ENCODE data around the gene EIF1AY. TPM values are rescaled to one million over a fixed set of nuclear protein-coding genes. Genes with fewer than 3 reads are reported as not detected.

EIF1AY gene
- total RNA-seq, 2 experiments from 2014 or later = 87.1 to 88.0 TPM

GRCh38 chrY:20571306-20571705 lies 4.3 kb upstream of the EIF1AY start:
- Mint-ChIP-seq H3K9me3 (no peaks in the 10 kb centered on the region), H3K27ac (no peak overlapping the region), H3K36me3 (peaks cover 5% of the 10 kb centered on the region), H3K4me3 (no peak overlapping the region), H3K4me1 (ENCODE audit: low read depth) (peaks cover 12% of the 10 kb centered on the region), H3K27me3 (no peaks in the 10 kb centered on the region)
- DNase-seq = no peak
- intact Hi-C loops (cut with micrococcal nuclease) = loop anchor here (10.0 kb wide), 2 partner anchors 423 to 453 kb away; no protein-coding TSS in a partner anchor
- ChIA-PET POLR2A (no interaction called here), CTCF (no interaction called here)

- intact Hi-C loops (cut with micrococcal nuclease) = loop anchor here (1.0 to 10.0 kb wide), 7 partner anchors 138 to 680 kb away; no protein-coding TSS in a partner anchor
- no peaks in the 10 kb centered on the region for H3K27me3 Mint-ChIP-seq
- H3K4me3 Mint-ChIP-seq = peak overlapping the region; percentile 88
- ChIA-PET POLR2A (interaction anchor here (1.3 kb wide), 1 partner anchor 673 kb away, joined by 7 read pairs; no protein-coding TSS in a partner anchor), CTCF (interaction anchor here (1.4 kb wide), 1 partner anchor 10 kb away, joined by 3 read pairs; no protein-coding TSS in a partner anchor)
- DNase-seq = no peak
- peaks cover 7% of the 10 kb centered on the region for H3K36me3 Mint-ChIP-seq
- H3K27ac Mint-ChIP-seq = peak overlapping the region; percentile 96
- peaks cover 23% of the 10 kb centered on the region for H3K4me1 Mint-ChIP-seq (ENCODE audit: low read depth)
- no peaks in the 10 kb centered on the region for H3K9me3 Mint-ChIP-seq
Observed at GRCh38 chrY:20576506-20576905, 930 bp downstream of the EIF1AY start.

GRCh38 chrY:20578206-20578605 lies 2.6 kb downstream of the EIF1AY start:
- Mint-ChIP-seq H3K27ac (no peak overlapping the region), H3K27me3 (no peaks in the 10 kb centered on the region), H3K36me3 (peaks cover 5% of the 10 kb centered on the region), H3K9me3 (no peaks in the 10 kb centered on the region), H3K4me3 (peak overlapping the region; percentile 26), H3K4me1 (ENCODE audit: low read depth) (peaks cover 21% of the 10 kb centered on the region)
- intact Hi-C loops (cut with micrococcal nuclease) = loop anchor here (5.0 to 10.0 kb wide), 3 partner anchors 417 to 604 kb away; no protein-coding TSS in a partner anchor
- CTCF ChIA-PET = no interaction called here
- POLR2A ChIA-PET = no interaction called here
- DNase-seq = no peak

GRCh38 chrY:20581687-20582086 lies 6.1 kb downstream of the EIF1AY start:
- intact Hi-C loops (cut with micrococcal nuclease) = no loop called here
- H3K27ac Mint-ChIP-seq = no peak overlapping the region
- H3K4me3 Mint-ChIP-seq = no peak overlapping the region
- H3K9me3 Mint-ChIP-seq = no peaks in the 10 kb centered on the region
- peaks cover 8% of the 10 kb centered on the region for H3K36me3 Mint-ChIP-seq
- DNase-seq = no peak
- CTCF ChIA-PET = no interaction called here
- H3K27me3 Mint-ChIP-seq = no peaks in the 10 kb centered on the region
- POLR2A ChIA-PET = no interaction called here
- H3K4me1 Mint-ChIP-seq (ENCODE audit: low read depth) = peaks cover 15% of the 10 kb centered on the region

GRCh38 chrY:20586161-20586560 lies 10.6 kb downstream of the EIF1AY start:
- H3K4me1 Mint-ChIP-seq (ENCODE audit: low read depth) = peaks cover 3% of the 10 kb centered on the region
- H3K27me3 Mint-ChIP-seq = no peaks in the 10 kb centered on the region
- CTCF ChIA-PET = interaction anchor here (1.1 kb wide), 1 partner anchor 10 kb away, joined by 3 read pairs; the partner anchor contains the start of gene EIF1AY
- H3K4me3 Mint-ChIP-seq = no peak overlapping the region
- POLR2A ChIA-PET = no interaction called here
- no peak for DNase-seq
- peaks cover 9% of the 10 kb centered on the region for H3K36me3 Mint-ChIP-seq
- intact Hi-C loops (cut with micrococcal nuclease) = no loop called here
- no peak overlapping the region for H3K27ac Mint-ChIP-seq
- H3K9me3 Mint-ChIP-seq = no peaks in the 10 kb centered on the region

Other genes with a start within 250 kb of the EIF1AY start
- not detected for gene RPS4Y2, start 180.3 kb downstream of the EIF1AY start, total RNA-seq

Data from activated CD4-positive, alpha-beta memory T cell treated with anti-CD3 and anti-CD28 coated beads for 36 hours (primary cell).